PC-9 (cell line): ENCODE data around the gene MMAB.

ENCODE experiments used
- CTCF ChIP-seq: fragments of 200-600 bp; sonication (generic); conservative IDR thresholded peaks from 2 replicates; pipeline ENCODE4 v1.6.1; 2017; ENCODE audit warnings: mixed run types, antibody characterized with exemption, mild to moderate bottlenecking, moderate library complexity
- EZH2 ChIP-seq: fragments of 200-600 bp; sonication (generic); IDR thresholded peaks from 2 replicates; pipeline ENCODE4 v1.8.0; 2017; ENCODE audit warnings: antibody characterized with exemption, low read depth

DNA sequence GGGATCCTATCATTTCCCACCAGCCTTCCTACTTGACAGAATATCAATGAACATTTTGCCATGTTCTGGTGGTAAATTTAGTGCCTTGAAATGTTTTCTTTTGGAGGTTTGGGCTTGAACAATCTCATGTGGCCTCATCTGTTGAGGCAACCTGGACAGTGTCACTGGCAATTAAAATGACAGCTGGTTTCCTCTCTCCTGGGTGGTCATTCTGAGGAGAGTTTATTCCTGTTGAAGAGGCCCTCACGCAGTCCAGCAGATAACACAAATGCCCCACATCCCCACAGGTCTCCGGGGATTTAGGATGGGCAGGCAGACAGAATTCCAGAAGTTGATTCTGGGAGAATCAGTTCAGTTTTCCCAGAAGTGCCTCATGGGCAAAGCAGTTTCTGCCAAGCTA lies 41.9 kb downstream of the MMAB start:
- TF ChIP-seq CTCF: no peak
- TF ChIP-seq EZH2: no peak
